ENCODE results near the gene ABCB4.

ABCB4 gene

DNA sequence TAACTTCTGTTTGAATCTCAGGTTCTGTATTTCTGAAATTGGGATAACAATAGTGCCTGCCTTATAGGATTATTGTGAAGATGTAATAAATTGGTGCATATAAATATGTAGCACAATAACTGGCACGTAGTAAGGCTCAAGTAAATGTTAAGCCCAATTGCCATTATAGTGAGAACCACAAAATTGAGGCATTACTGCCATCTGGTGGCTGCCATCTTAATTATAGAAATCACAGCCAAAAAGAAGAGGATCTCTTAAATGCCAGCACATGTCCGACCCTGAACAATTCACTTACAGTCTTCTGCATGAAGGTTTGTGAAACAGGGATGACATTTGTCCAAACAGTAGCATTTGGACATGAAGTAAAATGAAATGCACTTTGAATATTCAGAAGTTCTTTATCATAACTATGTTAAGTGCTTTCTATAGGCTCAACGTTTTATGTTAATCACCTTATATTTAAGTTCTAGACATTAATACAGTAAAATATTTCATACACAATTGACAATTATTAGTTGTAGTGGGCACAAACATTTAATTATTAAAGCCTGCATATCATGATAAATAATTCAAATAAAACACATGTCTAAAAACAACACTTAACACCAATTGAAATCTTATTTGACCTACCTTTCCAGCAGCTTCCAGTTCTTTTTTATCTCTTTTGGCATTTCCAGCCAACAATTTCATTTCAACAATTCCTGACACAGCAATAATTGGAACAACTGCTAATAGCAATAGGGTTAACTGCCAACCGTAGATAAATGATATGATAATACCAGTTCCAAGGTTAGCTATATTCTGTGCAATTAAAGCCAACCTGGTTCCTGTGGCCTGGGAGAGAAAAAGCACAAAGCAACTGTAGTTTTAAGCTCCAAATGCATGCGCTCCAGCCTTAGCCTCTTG lies 58.5 kb downstream of the ABCB4 start:
- peak; percentile 72 for DNase-seq

DNA sequence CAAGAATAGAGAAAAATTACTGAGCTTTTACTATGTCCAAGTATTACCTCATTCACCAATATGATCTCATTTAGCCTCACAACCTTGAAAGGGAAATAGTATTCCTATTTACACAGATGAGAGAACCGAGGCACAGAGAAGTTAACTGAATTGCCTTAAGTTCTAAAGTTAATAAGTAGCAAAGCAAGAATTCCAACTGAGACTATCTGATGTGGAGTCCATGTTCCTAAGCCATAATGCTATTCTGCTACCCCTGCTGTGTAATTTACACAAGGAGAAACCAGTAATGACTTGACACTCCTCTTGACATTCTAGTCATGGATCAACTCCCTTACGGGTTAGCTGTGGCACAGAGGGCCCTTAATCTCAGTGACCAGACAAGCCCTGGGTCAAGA lies 60.7 kb downstream of the ABCB4 start:
- DNase-seq = no peak

DNA sequence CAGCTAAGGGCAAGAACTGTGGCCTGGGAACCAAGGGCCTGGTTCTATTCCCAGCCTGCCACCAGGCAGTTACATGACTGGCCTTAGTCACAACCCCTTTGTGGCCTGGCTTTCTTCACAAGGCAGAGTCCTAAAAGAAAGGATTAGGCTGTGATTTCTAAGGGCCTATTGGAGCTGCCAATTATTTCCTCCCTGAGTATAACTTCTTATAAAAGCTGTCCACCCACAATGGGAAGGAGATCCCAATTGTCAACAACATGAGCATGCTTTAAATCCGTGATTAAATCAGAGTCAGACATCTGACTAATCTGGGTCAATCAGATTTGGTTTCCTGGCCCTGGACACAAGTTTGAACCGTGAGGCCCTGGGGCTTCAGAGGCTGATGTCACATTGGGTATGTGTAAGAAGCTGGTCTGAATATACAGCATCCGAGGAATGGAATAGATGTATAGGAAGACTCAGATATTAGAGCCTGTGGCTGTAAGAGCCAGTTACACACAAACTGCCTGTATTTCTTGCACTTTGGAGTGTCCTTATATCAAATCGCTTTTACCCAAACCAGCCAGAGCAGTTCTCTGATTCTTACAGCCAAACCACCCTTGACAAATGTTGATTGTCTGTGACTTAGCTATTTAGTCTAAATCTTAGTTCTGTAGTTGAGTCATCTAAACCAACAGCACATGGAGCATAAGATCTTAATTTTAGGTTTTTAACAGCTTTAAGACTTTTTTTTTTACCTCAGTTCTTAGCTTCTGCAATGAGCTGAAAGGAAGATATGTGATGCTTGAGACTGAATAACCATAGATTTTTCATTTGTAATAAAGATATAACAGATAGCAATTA lies 61.3 kb downstream of the ABCB4 start:
- DNase-seq = no peak

DNA sequence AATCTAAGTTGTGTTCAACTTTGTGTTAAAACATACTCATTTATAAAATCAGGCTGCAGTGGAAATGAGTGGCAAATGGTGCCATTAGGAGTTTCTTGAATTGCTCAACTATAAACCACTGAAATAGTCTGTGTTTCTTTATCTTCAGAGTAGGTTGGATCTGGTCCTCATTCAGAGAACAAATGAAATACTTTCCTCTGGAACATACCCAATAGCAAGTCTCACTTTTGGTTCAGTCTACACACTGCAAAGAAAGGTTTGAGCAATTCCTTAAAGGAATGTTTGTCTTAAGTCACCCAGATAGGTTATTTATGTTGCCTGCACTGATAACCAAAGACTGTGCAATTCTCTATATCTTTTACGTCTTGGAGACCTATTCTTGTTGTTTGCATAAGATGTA lies 62.5 kb downstream of the ABCB4 start:
- no peak for DNase-seq

DNA sequence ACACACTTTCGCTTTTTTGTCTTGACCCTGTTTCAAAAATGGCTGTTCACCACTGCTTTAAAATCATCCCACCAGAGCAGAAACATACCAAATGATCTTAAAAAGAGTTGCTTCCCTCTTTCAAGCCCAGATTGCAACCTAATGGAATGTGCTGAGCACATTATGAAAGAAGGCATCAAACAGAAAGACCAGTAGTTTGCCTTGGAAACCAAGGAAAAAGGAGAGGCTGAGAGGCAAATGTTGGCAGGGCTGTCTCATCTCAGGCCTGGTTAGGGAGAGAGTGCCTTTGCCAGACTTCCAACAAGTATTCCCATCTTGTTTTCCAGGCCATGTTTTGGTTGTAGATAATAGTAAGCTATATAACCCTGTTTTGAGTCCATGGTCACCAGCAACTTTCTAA lies 64.3 kb downstream of the ABCB4 start:
- no peak for DNase-seq

DNA sequence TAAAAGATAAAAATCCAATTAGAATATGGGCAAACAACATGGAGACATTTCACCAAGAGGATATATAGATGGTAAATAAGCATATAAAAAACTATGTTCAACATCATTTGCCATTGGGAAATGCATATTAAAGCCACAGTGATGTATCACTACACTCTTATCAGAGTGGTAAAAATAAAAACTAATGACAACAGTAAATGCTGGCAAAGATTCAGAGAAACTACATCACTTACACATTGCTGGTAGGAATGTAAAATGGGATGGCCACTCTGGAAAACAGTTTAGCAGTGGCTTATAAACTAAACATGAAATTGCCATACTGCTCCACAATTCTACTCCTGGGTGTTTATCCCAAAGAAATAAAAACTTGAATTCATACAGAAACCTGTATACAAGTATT lies 70.8 kb downstream of the ABCB4 start:
- no peak for DNase-seq

DNA sequence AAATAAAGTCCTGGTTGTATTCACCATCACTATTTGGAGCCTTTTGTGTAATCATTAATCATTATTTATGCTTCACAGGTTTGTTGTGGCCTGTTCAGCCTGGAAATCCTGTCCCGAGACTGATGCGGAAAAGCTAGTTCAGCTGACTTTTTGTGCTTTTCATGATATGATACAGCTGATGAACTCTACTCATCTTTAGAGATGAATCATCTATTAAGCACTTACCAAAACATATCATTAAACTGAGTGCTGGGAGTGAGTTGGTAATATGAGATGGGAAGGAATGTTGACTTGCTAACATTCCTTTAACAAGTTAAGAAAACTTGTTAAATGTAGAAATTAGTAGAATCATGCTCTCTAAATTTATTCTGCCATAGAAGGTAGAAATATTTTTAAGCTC lies 77.0 kb downstream of the ABCB4 start:
- no peak for DNase-seq

DNA sequence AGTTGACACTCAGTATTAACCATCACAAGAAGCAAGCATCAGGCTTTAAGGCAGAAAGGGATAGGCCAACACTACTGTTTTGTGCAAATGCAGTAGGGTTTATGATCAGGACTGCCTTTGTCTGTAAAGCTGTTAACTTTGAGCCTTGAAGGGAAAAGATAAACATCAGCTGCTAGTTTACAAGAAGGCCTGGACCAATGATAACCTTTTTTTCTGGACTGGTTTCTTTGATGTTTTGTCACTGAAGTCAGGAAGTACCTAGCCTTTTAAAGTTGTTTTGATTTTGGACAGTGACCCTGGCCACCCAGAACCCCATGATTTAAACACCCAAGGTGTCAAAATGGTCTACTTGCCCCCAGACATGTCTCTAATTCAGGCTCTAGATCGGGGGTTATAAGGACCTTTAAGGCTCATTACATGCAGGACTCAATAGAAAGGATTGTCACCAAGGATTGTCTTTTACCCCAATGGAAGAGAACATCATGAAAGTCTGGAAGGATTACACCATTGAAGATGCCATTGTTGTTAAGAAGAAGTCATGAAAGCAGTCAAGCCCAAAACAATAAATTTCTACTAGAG lies 79.9 kb downstream of the ABCB4 start:
- DNase-seq = no peak

DNA sequence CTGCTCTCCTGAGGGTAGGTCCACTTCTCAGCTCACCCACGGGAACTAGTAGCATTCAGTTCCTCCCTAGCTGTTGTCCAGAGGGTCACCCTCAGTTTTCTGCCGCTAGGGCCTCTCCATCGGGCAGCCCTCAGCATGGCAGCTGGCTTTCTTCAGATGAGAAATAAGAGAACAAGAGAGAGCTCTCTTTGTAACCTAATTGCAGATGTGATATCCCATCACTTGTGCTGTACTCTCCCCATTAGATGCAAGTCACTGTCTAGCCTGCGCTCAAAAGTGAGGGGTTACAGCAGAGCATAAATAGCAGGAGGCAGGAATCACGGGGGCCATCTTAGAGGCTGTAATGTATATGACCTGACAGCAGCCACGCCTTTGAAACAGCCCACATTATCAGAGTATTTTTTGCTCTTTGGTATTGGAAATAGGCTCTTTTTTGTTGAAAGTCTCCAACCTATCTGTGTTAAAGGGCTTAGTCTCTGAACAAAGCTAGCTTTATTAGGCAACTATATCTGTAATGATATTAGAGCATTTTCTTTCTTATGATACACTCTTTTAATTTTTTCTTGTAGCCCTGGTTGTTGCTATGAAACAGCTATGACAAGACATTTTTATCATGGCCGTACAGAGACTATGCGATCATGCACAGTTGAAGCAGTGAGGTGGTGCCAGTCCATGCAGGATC lies 84.3 kb downstream of the ABCB4 start:
- no peak for DNase-seq

DNA sequence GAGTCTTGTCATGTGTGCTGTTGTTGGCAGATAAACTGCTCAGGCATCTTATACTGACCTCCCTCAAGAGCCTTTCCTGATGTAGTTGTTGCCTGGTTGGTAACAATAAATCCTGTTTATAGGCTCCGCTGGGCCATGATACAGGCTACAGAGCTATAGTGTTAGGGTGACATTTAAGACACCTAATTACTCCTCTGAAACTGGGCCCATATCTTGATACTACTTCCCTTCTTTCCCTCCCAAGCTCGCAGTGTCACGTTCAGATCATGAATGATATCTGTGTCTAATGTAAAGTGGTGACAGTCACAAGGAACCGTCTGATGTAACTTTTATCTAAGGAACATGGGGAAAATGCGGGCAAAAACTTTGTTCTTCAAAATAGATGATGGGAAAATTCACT lies 94.6 kb downstream of the ABCB4 start:
- DNase-seq = no peak

DNA sequence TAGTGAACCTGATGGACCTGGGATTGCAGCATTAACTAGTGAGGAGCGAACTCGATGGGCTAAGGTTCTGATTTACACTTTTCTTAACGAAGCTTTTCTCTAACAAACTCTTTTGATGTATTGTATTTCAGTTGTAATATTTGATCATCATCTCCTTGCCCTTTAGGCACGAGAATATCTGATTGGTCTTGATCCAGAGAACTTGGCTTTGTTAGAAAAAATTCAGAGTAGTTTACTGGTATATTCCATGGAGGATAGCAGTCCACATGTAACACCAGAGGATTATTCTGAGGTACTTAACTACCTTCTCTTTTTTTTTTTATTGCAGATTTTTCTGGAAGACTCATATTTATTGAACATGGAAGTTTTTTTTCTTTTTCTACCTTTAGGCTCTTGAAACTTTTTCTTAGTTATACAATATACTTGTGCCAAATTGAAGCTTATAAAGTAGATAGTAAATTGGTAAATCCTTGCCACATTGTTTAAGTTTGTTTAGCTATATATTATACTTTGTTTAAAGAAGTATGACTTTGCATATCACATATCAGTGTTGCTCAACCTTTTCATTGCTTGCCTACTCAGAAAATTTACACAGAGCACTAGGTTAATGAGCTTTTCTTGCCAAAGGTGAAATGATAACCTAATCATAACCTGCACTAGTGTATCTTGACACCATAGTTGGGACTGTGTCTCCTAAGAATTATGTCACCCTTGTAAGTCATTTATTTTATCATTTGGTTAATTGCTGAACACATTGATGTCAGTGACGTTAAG lies 99.6 kb downstream of the ABCB4 start:
- no peak for DNase-seq

DNA sequence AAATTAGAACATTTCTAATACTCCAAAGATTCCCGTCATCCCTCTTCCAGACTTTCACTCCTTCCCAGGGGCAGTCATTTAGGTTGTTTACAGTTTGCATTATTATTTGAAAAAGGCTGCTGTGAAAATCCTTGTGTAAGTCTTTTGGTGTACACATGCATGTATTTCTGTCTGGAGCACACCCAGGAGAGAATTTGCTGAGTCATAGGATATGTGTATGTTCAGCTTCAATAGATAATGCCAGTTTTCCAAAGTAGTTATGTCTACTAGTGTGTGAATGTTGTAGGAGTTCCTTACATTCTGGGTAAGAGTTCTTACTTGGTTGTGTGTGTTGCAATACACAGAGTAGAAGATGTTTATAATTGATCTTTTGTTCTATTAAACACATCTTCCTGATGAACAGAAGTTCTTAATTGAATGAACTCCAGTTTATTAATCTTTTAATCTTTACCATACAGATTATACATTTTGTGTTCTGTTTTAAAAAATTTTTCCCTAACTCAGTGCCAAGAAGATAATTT lies 104.8 kb downstream of the ABCB4 start:
- no peak for DNase-seq

DNA sequence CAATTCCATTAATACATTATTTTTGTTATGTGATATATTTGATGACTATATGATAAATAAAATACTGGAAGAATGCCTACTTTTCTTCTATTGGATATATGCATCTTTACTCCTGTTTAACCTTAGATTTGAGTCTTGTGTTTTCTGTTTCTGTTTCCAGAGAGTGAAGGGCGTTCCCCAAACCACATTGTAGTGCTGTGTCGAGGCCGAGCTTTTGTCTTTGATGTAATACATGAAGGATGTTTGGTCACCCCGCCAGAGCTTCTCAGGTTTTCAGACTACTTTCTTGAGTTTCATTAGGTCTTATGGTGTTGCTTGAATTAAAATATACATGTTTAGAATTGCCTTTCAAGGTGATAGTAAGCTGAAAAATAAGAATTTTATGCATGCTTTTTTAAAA lies 106.3 kb downstream of the ABCB4 start:
- no peak for DNase-seq

DNA sequence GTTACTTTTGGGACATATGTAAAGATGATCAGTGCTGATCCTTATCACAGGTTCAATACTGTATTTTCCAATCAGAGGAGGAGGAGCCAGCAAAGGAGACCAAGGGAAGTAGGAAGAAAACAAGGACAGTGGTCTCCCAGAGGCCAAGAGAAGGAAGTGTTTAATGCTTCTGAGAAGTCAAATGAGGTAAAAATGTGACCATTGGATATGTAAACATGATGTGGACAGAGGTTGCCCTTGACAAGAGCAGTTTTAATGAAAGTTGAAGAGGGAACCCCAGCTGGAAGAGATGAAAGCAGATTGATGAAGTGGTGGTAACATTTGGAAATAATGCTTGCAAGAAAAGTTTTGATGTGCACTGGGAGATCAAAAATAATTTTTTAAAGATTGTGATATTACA lies 111.2 kb downstream of the ABCB4 start:
- DNase-seq = no peak

DNA sequence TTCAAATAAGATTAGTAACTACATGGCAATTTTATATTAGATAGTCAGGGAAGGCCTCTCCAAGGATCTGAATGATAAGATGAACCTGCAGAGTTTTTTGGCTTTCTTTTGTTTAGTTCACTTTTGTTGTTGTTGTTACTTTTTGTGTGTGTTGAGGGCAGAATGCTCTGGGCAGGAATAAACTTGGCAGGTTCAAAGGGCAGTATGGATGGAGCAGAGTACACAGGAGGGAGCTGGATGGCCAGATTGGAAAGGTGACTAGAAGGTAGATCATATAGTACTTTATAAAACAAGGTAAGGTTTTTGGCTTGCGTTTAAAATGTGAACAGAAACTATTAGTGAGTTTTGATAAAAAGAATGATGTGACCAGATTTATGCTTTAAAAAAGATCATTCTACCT lies 112.1 kb downstream of the ABCB4 start:
- no peak for DNase-seq

DNA sequence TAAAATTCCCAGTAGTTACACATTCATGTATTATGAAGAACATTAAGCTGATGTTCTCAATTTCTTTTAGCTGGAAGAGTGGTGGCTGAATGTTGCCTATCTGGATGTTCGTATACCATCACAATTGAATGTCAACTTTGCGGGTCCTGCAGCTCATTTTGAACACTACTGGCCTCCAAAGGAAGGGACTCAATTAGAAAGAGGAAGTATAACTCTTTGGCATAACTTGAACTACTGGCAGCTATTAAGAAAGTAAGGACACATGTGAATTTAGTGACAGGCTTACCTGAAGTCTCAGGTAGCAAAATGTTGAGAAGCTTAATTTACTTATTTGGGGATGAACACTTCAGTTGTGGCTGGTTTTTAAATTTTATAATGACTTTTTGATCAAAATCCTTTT lies 114.2 kb downstream of the ABCB4 start:
- DNase-seq = no peak

DNA sequence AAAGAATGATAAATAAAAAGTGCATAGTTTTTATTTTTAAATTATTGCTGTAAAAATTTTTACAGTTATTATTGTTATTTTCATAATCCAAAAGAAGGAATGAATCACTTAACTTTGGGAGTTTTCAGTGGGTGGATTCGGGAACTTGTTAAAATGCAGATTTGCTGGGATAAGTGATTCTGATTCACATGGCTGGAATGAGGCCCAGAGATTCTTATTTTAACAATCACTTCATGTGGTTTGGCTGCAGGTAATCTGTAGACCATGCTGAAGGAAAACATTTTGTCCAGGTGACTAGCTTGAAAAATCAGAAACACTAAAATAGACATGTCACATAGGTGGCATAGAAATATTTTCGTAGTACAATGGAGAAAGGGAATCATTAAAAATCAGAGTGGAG lies 116.1 kb downstream of the ABCB4 start:
- no peak for DNase-seq

DNA sequence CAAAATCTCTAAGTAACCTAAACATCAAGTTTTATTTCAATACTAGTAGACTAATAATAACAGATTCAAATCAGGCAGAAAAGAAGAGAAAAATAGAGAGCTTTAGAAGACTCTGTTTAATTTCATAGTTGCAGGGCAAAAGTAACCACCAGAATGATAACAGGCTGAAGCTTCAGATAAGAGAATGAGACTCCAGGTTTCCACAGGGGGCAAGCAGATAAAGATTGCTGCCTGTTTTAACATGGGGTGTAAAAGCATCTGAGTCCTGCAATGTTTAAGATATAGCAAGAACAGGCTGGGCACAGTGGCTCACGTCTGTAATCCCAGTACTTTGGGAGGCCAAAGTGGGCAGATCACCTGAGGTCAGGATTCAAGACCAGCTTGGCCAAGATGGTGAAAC lies 119.0 kb downstream of the ABCB4 start:
- no peak for DNase-seq

DNA sequence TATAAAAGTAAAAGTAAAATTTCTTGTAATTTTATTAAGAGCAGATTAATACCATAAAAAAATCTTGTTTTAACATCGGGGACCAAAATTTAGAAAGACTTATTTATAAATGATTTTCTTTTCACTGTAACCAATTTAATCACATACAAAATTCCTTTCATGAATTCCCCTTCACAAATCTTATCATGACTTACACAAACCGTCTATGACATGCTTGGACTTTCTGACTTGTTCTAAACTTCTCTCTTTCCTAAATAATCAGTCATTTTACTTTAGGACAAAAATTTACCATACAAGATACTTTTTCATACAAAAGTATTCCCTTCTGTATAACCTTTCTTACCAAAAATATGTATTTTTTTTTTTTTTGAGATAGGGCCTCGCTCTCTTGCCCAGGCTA lies 120.7 kb downstream of the ABCB4 start:
- no peak for DNase-seq

Data from activated CD8-positive, alpha-beta memory T cell treated with anti-CD3 and anti-CD28 coated beads, Interleukin-2, amount 50 U/mL, for 48 hours (primary cell).